NCI-H2107 (cell line): ENCODE data around the gene HSPB7.
"Not testable (repeated sequence)": the region's sequence is repeated elsewhere in the genome, so short reads cannot be mapped to it uniquely, and the experiment has no call there.

ENCODE experiments used
- DNase-seq: peaks from one replicate; lab custom pipeline; 2025; lab: John Stamatoyannopoulos, UW

Gene HSPB7

DNA sequence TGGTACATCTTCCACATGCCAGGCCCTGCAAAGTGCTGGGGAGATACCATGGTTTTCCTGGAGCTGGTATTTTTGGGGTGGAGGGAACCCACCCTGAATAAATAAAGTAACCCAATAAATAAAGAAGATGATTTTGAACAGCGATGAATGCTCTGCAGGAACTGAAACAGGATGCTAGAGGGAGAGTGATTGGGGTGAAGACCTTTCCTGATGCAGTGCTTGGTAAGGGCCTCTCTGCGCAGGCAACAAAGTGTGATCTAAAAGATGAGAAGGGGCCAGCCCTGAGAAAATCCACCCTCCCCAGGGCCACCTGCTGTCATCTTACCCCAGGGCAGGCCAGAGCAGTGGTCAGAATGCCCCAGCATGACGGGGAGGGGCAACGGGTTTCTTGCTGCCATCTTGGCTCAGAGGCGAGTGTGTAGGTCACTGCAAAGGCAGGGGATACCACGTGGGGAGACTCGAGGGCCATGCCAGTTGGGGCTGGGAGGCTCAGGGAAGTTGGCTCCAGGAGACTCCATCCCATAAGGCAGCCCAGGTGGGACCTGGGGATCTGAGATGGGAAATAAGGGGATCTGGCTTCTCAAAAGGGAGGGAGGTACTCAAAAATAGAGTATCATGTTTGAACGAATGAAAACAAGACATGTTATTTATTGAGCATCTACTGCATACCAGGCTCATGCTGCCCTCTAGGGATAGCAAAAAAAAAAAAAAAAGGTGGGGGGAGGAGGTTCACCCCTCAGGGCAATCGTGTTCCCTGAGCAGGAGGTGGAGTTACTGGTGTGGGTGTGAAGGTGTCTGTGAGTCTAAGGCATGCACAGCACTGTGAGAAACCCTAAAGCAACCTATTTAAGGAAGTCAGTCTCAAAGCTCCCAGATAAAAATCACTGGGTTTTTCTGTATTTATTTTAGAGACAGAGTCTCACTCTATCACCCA, 11.0 kb downstream of the HSPB7 start:
- no peak for DNase-seq

DNA sequence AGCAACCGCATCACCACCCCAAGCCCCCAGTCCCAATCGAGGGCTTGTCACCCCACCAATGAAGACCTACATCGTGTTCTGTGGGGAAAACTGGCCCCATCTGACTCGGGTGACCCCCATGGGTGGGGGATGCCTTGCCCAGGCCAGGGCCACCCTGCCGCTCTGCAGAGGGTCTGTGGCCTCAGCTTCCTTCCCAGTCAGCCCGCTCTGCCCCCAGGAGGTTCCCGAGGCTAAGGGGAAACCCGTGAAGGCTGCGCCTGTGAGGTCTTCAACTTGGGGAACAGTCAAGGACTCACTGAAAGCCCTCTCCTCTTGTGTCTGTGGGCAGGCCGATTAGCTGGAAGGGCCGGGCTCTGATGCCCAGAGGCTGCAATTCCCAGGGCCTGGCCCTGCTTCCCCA, 11.8 kb downstream of the HSPB7 start:
- DNase-seq = no peak

DNA sequence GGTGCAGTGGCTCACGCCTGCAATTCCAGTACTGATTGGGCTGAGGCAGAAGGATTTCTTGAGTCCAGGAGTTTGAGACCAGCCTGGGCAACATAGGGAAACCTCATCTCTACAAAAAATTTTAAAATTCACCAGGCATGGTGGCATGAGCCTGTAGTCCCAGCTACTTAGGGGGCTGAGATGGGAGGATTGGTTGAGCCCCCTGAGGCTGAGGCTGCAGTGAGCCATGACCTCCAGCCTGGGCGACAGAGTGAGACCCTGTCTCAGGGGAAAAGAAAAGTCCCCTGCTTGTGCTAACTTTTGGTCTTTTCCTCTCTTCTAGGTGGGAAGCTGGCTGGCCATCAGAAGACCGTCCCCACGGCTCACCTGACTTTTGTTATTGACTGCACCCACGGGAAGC, 12.2 kb downstream of the HSPB7 start:
- DNase-seq = no peak

GRCh38 chr1:16001274-16001673, 16.6 kb downstream of the HSPB7 start:
- DNase-seq = not testable (repeated sequence)

GRCh38 chr1:15998929-15999328, 18.9 kb downstream of the HSPB7 start:
- DNase-seq = no peak

DNA sequence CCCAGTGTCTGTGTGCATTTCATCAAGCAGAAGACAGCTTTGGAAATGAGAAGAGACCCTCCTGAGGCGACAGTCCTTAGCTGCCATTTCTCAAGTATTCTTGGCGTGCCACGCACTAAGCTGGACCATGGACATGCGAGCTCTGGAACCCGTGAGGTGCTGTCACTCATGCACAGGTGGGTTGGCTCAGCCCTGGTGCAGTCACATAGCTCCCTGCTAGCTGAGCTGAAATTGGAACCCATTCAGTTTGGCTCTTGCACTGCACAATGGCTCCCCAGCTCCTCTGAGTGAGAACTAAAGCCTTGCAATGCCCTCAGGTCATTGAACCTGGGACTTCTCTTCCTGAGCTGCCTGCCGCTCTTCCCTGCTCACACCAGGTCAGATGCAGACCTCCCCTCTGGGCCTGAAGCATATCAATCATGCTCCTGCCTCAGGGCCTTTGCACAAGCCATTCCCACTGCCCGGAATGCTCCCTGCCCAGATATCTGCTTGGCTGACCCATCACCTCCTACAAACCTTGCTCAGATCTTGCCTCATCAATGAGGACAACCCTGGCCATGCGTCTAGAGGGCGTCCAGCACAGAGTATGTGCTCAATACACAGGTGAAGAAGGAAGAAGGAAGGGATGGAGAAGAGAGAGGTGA, 20.1 kb downstream of the HSPB7 start:
- DNase-seq = no peak

GRCh38 chr1:15997076-15997585, 20.7 kb downstream of the HSPB7 start:
- DNase-seq = no peak

GRCh38 chr1:15994590-15995351, 23.1 kb downstream of the HSPB7 start:
- DNase-seq = no peak

DNA sequence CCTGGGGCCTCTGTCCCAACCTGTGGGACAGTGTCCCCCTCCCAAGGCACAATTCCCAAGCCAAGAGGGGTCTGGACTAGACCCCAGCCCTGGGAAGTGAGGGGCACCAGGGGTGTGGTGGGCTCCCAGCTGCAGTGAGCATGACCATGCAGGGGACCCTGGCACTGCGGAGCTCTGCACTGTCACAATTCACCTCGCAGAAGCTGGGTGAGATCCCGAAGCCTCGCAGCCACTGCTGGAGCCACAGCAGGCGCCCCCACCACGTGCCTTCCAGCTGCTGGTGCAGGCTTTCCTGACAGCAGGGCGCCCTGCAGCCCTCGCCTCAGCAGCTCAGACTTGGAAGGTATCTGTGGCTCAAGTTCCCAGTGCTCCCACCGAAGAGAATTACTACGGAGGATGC, 23.8 kb downstream of the HSPB7 start:
- DNase-seq = no peak

GRCh38 chr1:15993666-15994065, 24.2 kb downstream of the HSPB7 start:
- DNase-seq = no peak

DNA sequence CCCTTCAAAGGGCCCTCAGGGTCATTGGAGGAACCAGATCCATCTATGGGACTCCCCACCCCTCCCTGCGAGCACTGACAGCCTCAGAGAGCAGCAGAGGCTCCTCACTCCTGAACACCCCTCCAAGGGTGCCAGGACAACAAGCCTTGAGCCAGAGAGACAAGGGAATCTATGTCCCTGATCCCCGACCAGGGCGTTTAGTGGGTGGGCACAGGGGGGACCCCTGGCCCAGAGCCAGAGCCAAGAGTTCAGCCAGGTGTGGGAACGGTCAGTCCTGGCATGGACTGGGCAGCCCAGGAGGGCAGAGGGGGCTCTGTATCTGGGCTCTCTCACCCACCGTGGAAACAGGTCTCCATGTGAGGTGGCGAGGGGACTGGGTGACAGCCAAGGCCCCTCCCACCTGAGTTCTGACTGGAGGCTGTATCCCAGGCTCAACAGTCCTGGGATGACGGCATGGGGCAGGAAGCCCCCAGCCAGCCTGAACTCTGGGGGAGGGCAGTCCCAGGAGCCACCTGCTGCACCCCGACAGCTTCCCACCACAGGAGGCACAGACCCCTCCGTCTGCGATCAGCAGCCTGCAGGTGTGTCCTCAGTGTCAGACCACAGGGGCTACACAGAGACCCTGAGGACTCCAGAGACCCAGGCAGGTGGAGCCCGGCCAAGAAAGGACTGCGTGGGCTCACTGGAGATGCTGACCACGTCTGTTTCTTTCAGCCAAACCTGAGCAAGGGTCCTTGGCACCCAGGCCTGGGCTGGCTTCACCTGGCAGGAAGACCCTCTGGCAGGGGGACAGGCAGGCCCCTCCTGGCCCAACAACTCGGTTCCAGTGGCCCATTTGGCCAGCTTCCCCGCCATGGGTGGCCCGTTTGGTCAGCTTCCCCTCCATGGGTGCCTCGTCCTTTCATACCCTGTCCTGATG, 25.0 kb downstream of the HSPB7 start:
- no peak for DNase-seq

GRCh38 chr1:15992187-15992553, 25.7 kb downstream of the HSPB7 start:
- no peak for DNase-seq

- no peak for DNase-seq
Measured at GRCh38 chr1:15991427-15992186, 26.2 kb downstream of the HSPB7 start.

- no peak for DNase-seq
Measured at GRCh38 chr1:15989776-15990175, 28.1 kb downstream of the HSPB7 start.

DNA sequence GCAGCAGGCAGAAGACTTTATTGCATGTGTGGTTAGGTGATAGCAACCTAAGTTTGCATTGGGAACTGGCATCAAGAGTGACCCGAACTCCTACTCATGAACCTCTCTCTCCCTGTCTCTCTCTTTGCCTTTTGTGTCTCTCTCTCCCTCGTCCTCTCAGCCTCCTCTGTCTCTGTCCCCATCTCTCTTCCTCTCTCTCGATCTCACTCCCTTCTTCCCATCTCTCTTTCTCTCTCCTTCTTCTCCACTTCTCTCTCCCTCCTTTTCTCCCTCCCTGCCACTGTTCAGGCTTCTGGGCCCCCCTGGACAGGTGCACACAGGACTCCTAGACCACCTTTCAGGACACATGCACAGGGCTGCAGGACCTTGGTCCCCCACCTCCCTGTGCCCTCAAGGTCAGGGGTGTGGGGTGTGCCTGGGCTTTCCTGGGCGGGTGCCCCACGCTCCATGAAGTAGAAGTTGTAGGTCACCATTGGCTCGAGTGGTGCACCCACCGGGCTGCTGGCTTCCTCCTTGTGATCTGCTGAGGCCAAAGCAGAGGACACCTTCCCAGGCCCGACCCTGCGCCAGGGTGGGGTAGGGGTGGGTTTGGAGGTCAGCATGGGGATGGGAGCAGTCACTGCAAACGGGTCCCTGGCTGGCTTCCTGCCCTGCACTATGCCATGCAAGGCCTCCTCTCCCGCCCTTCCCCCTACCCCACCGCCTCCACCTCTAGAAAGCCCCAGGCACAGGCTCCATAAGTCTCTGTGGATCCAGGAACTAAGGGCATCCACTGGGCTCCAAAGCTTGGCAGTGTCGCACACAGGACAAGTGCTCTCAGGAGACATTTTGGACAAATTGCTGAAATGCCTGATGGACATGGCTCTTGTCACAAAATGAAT, 28.7 kb downstream of the HSPB7 start:
- no peak for DNase-seq

GRCh38 chr1:15985611-15986297, 32.1 kb downstream of the HSPB7 start:
- DNase-seq = no peak

- DNase-seq = no peak
Measured at GRCh38 chr1:15983275-15983674, 34.6 kb downstream of the HSPB7 start.

DNA sequence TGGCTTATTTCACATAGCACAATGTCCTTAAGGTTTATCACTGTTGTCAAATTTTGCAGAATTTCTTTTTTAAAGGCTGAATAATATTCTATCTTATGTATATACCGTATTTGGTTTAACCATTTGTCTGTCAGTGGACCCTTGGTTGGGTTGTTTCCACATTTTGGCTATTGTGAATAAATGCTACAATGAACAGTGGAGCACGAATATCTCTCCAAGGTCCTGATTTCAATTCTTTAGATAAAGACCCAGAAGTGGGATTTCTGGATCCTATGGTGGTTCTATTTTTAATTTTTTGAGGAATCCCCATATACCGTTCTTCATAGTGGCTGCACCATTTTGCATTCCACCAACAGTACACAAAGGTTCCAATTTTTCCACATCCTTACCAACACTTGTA, 36.2 kb downstream of the HSPB7 start:
- no peak for DNase-seq

DNA sequence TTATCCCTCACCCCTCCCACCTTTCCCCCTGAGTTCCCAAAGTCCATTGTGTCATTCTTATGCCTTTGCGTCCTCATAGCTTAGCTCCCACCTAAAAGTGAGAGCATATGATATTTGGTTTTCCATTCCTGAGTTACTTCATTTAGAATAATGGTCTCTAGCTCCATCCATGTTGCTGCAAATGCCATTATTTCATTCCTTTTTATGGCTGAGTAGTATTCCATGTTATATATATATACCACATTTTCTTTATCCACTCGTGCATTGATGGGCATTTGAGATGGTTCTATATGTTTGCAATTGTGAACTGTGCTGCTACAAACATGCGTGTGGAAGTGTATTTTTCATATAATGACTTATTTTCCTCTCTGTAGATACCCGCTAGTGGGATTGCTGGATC, 39.9 kb downstream of the HSPB7 start:
- not testable (repeated sequence) for DNase-seq
